NCI-H2171 (cell line): ENCODE results near the gene DHH.
"Not testable (repeated sequence)": the region's sequence is repeated elsewhere in the genome, so short reads cannot be mapped to it uniquely, and the experiment has no call there.

Experiments used
- DNase-seq: peaks from one replicate; lab custom pipeline; 2025; lab: John Stamatoyannopoulos, UW

DHH gene

DNA sequence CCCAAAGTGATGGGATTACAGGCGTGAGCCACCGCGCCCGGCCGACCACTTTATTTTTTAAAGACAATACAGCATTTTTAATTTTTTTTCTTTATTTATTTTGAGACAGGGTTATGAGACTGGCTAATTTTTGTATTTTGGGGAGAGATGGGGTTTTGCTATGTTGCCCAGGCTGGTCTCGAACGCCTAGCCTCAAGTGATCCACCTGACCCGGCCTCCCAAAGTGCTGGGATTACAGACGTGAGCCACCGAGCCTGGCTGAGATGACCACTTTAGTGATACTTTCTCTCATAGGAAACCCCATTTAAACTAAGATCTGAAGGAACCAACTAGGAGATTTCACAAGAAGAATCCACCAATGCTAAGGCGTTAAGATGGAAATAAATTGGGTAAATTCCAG lies 23.6 kb downstream of the DHH start:
- DNase-seq = no peak

DNA sequence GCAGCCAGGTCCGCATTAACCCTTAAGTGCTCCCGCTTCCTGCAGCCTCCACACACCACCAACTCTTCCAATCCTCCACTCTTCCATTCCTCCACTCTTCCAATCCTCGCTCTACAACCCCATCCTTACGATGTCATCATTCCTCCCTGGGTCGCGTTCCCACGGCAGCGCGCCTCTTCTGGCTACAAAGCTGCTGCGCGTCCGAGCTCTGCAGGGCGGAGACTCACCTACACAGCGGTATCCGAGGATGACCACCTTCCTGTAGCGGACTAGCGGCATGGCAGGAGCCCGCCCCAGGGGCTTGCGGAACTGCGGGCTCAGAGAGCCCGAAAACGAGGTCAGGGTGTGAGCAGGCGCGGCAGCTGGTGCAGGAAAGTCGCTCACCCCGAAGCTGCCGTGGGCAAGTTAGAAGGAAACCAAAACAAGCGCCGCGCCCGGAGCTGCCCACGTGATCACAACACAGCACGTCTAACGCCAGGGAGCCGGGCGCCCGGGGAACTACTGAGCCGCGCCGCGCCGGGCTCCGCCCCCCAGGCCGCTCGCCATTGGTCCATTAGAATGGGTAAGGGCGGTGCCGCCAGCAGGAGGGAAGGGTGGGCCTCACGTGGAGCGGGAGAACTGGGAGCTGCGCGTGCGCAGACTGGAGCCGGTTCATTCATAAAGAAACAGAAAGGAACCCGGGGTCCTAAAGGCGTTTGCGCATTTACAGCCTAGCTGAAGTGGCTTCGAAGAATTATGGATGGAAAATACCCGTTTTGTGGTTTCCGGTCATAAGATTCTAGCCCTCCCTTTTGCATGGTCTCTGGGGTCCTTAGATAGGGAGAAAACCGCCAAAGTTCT lies 24.9 kb downstream of the DHH start, which contains the start of gene RHEBL1:
TSS of gene RHEBL1 (minus strand) at position 473 of the 840 bp plus-strand sequence. CDS start at position 279, 194 bp downstream.
- DNase-seq = peak; percentile 98

DNA sequence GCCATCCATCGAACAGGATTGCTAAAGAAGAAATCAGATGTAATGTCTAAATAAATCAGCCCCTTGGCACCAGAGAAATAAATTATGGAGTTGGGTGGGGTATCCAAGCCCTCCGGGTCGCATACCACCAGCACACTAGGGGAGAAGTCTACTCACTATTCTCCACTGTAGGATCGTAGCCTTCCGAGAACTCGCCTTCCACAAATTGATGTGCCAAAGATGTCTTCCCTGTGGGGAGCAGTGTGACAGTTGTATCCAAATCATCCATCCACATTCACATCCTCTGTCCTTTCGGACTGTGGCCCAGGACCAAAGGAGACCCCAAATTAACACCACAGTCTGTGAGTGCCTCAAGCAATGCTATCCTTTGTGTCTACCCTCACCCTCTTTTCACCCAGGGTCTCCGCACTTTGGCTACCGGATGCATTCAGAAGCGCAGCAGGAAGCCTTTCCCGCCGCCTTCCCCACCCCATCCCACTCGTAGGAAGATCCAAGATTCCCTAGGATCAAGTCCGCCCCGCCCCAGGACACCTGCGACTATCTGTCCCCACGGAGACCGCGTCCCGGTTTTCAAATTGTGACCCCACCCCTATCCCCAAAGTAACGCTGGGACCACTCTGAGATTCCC lies 25.6 kb downstream of the DHH start:
- peak; percentile 5 for DNase-seq

DNA sequence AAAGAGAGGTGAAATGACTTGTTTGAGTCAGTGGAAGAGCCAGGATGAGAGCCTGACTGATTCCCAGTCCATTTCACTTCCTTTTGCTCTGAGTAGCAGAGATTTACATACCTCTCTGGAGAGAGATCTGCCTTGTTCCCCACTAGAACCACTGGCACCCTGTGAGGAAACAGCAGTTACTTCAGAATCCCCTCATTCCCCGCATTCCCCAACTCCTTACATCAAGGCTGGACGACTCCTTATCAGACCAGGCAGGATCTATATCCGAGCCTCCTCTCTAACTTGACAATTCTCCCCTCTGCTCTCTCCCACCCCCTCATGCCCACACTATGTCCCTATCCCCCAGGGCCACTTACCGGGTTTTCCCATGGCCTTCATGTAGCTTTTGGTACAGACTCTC lies 28.5 kb downstream of the DHH start:
- no peak for DNase-seq

DNA sequence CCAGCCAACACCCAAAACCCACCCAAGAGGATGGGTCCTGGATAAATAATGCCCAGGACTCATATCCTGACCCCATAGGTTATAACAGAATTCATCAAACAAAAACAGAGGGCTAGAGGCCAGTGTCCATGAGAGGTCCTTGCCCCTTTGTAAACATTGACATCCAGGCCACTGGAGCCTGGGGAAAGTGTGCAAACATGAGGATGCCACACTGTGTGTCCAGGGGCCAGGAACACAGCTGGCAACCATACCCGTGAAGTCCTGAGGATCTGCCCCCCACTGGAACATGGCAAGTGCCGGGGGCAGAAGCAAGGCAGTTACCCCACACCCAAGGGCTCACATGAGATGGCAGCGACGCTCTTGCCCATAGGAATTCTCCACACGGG lies 29.8 kb downstream of the DHH start:
- DNase-seq = no peak

DNA sequence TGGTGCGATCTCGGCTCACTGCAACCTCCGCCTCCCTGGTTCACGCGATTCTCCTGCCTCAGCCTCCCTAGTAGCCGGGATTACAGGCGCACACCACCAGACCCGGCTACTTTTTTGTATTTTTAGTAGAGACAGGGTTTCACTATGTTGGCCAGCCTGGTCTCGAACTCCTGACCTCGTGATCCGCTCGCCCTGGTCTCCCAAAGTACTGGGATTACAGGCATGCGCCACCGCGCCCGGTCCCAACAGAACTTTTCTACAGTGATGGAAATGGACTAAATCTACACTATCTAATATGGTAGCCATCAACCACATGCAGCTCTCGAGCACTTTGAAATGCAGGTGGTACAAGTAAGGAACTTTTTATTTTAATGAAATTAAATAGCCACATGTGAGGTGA lies 32.7 kb downstream of the DHH start:
- DNase-seq = not testable (repeated sequence)

DNA sequence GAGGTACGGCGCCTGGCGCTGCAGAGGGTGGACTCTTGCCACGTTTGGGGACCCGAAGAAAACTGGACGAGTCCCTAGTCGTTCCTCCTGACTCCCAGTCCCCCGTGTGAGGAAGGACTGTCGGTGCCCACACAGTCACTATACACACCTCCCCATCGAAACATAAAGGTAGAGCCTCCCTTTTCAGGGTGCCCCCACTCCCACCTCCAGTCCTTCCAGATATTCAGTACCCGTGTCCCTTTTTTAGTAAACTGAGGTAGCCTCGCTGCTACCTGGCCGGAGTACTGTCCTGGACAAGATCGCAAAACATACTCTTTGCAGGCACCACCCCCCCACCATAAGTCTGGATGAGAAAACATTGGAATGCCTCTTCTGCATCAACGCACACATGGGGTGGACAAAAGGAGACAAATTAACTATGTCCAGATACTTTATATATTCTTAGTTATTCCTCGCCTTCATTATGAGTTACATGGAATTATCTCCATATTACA lies 33.4 kb downstream of the DHH start:
- no peak for DNase-seq

DNA sequence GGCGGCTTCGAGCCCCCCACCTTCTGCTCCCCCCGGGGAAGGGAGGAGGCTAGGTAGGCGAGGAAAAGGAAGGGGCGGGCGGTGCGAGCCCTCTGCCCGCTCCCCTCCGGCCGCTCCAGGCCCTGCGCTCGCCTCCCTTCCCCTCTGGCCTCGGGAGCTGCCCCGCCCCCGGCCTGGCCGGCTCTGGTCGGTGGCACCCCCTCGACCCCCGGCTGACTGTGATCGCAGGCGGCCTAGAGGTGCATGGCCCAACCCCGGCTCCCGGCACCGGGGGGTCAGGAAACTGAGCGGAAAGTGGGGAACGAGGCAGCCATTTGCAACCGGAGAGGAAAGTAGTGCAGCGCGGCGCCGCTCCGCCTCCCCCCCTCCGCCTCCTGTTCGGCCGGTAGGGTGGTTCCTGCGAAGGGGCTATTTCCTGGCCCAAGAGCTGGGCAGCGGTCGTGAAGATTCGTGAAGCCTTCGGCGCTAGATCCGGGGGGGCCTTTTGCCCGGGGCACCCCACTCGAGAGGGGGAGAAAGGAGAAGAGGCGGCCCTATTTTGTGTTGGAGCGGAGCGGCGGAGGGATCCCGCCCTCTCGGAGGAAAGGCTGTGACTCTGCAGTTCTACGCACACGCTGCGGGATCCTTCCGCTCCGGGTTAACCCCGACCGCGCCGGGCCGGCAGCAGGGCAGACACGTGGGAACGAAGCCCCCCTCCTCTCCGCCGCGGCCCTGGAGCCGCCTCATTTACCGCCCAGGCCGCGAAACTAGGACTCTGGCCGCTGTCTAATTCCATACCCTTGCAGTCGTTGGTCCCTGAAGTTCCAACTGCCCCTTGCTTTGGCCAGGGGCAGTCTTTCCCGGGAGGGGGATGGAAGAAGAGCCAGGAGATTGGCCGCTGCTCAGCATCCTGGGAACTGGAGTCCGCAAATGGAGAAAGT lies 34.1 kb downstream of the DHH start, which contains the start of gene KMT2D:
TSS of gene KMT2D (minus strand) at position 558 of the 920 bp plus-strand sequence. CDS start 5,470 bp downstream, outside the sequence.
- DNase-seq = peak; percentile 98

DNA sequence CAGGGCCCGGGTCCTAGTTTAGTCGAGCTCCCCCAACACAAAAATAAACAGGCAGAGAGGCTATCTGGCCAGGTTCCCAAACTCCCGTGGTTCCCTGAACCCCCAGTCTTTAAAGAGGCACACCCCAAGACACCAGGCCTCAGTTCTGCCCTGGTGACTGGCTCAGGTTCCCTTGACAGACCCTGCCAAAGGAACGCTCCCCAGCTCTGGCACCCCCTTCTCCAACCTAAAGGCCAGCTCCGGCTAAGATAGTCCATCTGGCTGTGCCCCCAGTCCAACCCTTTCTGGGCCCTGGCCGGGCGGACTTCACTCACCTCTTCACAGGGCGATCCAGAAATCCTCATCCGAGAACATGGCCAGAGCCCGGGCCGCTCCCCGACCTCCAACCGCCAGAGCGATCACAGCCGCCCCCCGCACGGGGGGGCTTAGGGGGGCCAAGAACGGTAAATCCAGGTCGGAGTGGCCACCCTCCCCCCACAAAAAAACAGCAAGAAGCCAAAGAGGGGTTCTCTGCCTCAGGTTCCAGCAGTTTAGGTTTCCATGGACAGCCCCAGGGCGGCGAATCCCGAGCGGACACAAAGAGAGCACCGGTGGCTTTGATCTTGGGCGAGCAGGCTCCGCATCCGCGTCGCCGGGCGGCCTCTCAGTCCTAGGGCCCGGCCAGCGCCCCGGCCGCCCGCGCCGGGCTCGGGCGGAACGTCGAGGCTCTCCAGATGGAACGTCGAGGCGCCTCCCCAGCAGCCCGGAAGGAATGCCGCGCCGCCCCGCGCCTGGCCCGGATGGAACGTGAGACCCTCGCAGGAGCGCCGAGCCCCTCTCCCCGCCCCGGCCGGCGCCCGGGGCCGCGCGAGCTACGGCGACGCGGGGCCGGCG lies 35.1 kb downstream of the DHH start:
- DNase-seq = peak; percentile 41

DNA sequence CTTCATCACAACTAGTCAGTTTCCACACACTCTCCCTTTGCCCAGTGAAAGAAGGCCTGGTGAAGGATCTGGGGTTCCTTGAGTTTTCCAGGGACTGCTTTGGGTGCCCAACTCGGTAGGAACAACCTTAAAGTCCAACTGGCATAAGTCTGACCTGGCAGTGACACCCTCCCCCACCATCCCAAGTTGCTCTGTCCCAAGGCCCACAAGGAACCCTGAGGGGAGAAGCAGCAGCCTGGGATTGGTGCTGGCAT lies 35.6 kb downstream of the DHH start:
- DNase-seq = no peak

DNA sequence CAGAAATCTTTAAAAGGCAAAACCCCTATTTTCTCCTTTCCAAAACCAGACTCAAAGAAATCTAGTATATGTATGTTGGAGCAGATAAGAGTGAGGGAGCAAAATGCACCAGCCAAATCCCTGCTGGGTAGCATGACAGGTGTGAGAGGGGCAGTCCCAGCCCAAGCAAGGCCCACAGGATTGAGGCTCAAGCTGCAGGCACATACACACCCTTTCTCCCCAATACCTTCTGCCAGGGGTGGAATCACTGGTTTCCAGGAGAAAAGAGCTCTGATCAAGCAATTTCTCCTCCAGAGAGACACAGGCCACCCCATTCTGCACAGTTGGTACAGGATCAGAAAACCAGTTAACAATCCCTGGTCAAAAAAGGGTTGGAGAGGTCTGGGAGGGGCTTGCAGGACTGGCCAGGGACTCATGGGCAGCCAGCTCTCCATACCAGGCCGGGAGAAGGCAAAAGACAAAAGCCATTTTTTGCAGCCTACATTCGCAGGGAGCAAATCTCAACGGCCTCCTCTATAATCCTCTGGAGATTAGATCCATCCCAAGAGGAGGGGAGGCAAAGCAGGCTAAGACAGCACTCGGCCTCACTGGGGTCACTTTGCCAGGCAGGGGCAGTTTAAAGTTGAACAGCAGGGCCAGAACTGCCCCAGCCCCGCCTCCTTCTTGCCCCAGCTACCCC lies 36.1 kb downstream of the DHH start:
- no peak for DNase-seq

DNA sequence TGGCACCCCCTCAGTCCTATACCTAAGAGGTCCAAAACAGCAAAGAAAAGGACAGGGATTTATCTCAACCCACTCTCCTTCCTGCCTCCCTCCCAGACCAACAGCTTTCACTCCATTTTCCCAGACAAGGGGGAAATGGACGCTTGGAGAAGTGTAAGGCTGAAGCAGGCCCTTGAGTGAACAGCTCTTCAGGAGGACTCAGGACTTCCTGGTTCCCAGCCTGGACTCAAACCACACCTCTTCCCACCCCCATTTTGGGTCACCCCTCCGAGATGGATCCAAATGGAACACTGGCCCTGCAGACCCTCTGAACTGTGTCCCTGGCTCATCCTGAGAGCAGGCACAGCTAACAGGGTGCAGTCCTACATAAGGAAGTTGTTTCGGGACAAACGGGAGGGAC lies 36.7 kb downstream of the DHH start:
- DNase-seq = no peak

DNA sequence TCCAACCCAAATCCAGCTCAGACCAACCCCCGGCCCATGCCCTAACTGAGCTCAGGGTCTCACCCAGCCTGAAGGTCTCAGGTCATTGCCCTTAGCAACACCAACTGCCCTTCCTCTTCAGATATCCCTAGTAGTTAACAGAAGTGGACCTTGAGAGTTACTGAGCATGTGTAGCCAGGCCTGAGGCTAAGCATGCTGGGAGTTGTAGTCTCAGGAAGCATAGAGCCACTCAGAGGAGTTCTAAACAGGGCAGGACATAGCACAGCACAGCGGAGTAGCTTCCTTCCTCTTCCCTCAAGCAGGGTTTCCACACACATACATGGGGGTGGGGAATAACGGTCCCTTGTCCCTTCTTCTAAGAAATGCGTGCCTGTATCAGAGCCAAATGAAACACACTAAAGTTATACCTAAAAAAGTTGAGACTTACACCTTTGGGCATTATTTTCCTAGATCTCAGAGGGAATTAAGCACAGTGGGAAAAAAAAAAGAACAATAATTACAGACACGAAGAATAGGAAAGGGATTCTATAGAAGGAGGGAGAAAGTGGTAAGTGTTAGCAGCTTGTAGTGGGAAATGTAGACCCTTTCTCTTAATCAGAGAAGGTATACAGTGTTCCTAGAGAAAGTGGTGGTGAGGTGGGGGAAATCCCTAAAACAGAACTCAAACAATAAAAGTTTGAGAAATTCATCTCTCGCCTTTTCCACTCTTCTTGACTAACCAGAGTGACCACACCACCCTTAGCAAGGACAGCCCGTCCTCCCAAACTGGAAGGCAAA lies 38.4 kb downstream of the DHH start:
- DNase-seq = no peak

DNA sequence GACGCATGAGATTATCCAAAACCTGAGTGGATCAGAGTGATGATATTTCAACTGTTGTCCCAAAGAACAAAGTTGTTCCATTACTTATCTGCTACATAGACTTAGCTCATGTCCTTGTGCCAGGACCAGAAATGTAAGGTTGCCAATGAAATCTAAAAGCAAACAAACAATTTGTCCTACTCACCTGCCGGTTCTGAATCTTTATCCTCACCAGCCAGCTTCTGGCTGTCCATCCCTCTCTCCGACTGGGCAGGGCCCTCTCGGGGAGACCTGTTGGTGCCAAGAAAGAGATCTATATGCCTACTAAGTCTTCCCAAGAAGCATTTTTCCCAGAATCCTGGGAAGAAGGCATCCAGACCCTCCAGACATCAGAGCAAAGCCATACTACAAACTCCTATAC lies 39.5 kb downstream of the DHH start:
- DNase-seq = no peak

DNA sequence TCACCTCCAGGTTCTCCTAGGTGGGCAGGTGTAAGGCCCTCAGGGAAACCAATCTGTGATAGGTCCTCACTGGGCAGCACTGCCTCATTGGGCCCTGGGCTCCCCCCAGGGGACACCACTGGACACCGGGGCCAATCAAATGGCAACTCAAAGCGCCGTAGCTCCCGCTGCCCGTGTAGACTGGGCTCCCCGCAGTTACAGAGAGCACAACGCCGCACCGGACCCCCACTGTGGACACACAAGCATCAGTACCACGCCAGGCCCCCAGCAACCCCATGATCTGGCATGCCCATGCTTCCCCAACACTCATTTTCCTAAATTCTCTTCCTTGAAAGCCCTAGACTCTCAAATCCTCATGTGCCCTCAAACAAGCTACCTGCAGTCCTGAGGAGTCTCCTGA lies 40.1 kb downstream of the DHH start:
- DNase-seq = no peak

DNA sequence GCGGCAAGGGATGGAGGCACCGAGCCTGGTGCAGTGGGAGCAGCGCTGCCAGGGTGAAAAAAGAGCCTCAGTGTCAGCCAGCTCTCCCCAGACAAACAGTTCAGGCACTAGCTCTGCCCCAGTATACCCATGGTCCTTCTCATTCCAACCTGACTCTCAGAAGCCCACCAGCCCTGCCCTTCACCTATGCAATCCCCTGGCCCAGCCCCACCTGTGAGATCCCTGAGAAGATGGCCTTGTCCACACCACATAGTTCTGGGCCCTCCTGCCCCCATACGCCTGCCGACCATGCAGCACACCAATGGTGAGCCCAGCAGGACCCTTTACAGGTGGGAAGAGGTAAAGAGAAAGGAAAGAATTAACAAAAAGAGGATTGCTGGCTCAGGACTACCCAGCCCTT lies 40.5 kb downstream of the DHH start:
- no peak for DNase-seq

DNA sequence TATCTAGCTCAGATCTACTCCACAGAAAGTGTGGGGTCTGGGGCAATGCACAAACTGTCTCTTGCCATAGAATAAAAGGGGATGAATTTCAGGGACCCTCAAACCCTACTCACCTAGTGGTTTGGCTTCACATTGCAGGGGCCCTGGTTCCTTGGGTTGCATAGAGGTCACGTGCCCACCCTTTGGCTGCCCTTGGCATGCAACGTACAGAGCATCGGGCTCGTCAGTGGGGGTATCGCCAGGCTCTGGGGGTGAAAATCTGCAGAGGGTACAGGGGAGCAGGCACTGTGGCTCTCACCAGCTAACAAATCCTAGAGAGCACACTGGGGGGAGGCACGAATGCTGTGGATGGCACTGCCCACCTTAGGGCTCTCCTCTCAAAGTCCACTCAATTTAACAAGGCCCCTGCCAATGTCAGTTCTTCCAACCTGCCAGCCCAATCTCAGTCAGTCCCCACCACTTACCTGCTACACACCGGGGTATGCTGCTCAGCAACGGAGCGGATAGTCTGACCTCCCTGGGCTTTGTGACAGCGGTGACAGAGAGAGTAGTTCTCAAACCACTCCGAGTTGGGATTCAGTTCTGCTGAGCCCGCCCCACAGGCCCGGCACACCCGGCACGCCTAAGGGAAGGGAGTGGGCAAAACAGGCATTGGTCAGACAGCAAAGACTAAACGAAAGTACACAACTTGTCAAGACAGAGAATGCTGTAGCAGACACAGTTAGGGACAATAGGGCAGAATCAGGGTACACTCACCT lies 42.0 kb downstream of the DHH start:
- no peak for DNase-seq

DNA sequence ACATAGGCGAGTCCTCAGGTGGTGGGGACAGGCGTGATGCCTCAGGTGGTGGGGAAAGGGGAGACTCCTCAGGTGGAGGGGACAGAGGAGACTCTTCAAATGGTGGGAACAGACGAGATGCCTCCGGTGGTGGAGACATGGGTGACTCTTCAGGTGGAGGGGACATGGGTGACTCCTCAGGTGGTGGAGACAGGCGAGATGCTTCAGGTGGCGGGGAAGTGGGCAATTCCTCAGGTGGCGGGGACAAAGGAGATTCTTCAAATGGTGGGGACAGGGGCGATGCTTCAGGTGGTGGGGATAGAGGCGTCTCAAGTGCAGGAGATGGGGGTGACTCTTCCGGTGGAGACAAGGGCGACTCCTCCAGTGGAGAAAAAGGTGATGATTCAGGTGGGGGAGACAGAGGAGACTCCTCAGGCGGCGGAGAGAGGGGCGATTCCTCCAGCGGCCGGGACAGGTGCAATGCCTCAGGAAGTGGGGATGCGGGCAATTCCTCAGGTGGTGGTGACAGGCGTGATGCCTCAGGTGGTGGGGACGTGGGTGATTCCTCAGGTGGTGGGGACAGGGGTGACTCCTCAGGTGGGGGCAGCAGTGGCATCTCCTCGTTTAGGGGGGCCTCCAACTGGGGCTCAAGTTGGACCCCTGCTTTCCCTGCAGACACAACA lies 42.7 kb downstream of the DHH start:
- DNase-seq = no peak

DNA sequence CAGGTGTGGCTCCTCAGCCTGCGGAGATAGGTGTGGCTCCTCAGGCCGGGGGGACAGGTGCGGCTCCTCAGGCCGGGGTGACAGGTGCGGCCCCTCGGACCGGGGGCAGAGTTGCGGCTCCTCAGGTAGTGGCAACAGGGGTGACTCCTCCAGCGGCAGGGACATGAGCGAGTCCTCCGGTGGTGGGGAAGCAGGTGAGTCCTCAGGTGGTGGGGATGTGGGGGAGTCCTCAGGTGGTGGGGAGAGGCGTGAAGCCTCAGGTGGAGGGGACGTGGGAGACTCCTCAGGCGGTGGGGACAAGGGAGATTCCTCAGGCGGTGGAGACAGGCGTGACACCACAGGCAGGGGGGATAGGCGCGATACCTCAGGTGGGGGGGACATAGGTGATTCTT lies 43.2 kb downstream of the DHH start:
- no peak for DNase-seq
